NB4 (cell line): Measurements from ENCODE around the gene SLK.

Experiments
- MAX ChIP-seq: IDR thresholded peaks from 2 replicates; pipeline ENCODE4 v1.6.1; 2011; ENCODE audit warnings: low read depth, low read length
- MYC ChIP-seq: IDR thresholded peaks from 2 replicates; pipeline ENCODE4 v1.6.1; 2011; ENCODE audit warnings: low read depth, low read length
- POLR2A ChIP-seq: IDR thresholded peaks from 2 replicates; pipeline ENCODE4 v1.6.1; 2011; ENCODE audit warnings: mild to moderate bottlenecking; ENCODE audit not compliant: insufficient read length; ENCODE audit errors: extremely low read depth
- TF ChIP-seq, protein P1 (sequence below): IDR thresholded peaks from one replicate; pipeline ENCODE4 v1.5.1; 2012; ENCODE audit warnings: low read depth, low read length

DNA sequence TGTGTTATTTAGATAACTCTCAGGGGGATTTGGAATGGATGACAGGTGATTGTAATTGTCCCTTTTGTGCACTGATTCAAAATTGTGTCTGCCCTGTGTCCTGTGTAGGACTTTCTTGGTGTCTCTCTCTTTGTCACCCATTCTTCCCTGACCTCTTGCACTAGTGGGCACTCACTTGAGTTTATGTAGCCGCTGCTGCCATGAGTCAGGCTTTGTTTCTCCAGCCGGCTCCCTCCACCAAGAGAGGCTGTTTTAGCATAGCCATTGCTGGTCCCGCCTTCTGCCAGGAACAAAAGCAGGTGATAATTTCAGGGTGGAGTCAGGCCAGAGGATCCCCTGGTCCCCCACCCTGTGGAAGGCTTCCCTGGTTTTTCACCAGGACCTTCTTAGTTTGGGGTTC is 110.3 kb downstream of the SLK start:
- TF ChIP-seq, protein P1, sequence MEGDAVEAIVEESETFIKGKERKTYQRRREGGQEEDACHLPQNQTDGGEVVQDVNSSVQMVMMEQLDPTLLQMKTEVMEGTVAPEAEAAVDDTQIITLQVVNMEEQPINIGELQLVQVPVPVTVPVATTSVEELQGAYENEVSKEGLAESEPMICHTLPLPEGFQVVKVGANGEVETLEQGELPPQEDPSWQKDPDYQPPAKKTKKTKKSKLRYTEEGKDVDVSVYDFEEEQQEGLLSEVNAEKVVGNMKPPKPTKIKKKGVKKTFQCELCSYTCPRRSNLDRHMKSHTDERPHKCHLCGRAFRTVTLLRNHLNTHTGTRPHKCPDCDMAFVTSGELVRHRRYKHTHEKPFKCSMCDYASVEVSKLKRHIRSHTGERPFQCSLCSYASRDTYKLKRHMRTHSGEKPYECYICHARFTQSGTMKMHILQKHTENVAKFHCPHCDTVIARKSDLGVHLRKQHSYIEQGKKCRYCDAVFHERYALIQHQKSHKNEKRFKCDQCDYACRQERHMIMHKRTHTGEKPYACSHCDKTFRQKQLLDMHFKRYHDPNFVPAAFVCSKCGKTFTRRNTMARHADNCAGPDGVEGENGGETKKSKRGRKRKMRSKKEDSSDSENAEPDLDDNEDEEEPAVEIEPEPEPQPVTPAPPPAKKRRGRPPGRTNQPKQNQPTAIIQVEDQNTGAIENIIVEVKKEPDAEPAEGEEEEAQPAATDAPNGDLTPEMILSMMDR = no peak
- TF ChIP-seq POLR2A (no peak), MYC (no peak), MAX (no peak)
